LHCN-M2 (cell line): Measurements from ENCODE around the gene LRIF1. TPM values are rescaled to one million over a fixed set of nuclear protein-coding genes. Genes with fewer than 3 reads are reported as not detected.

ENCODE experiments used
- total RNA-seq: library from RNA; depleted of rRNA; stranded (reverse); fragments of >200 nt; gene quantifications from 2 replicates; pipeline ENCODE4 v1.2.3, GENCODE V29; 2014; rRNA removed

LRIF1 gene
- total RNA-seq, 1 experiment from 2014 or later = 20.7 TPM

Other genes starting within 250 kb of the LRIF1 start
- not detected in 2 replicates for gene CD53, start 90.8 kb downstream of the LRIF1 start, total RNA-seq
- gene DRAM2, start 176.2 kb upstream of the LRIF1 start, total RNA-seq = 31.9 and 49.5 TPM in 2 replicates
- 28.8 and 31.2 TPM in 2 replicates for gene CEPT1, start 176.3 kb upstream of the LRIF1 start, total RNA-seq
- 0.71 and 1.4 TPM in 2 replicates for gene DENND2D, start 236.7 kb upstream of the LRIF1 start, total RNA-seq